ENCODE measurements around the gene S100A7.
"Not testable (repeated sequence)": the region's sequence is repeated elsewhere in the genome, so short reads cannot be mapped to it uniquely, and the experiment has no call there.

Gene S100A7

GRCh38 chr1:153431002-153431401 lies 29.4 kb downstream of the S100A7 start:
- no peak for DNase-seq (ENCODE audit: low read depth in 3 of 3)

- DNase-seq (ENCODE audit: low read depth in 3 of 3): no peak
Measured at GRCh38 chr1:153430561-153430960, 29.9 kb downstream of the S100A7 start.

- no peak for DNase-seq (ENCODE audit: low read depth in 3 of 3)
Measured at GRCh38 chr1:153430166-153430553, 30.3 kb downstream of the S100A7 start.

GRCh38 chr1:153429266-153430165 lies 30.9 kb downstream of the S100A7 start:
- no peak for DNase-seq (ENCODE audit: low read depth in 3 of 3)

- no peak for DNase-seq (ENCODE audit: low read depth in 3 of 3)
Measured at GRCh38 chr1:153428791-153429190, 31.7 kb downstream of the S100A7 start.

- DNase-seq (ENCODE audit: low read depth in 3 of 3): no peak
Measured at GRCh38 chr1:153428073-153428638, 32.3 kb downstream of the S100A7 start.

- no peak for DNase-seq (ENCODE audit: low read depth in 3 of 3)
Measured at GRCh38 chr1:153426809-153427208, 33.6 kb downstream of the S100A7 start.

- DNase-seq (ENCODE audit: low read depth in 3 of 3): peak; percentile 27 to 63 (median 35)
Measured at GRCh38 chr1:153422450-153423068, 37.9 kb downstream of the S100A7 start.

GRCh38 chr1:153420306-153420705 lies 40.1 kb downstream of the S100A7 start:
- DNase-seq (ENCODE audit: low read depth in 3 of 3): no peak

- DNase-seq (ENCODE audit: low read depth in 3 of 3): not testable (repeated sequence)
Measured at GRCh38 chr1:153419436-153419793, 41.0 kb downstream of the S100A7 start.

- not testable (repeated sequence) for DNase-seq (ENCODE audit: low read depth in 3 of 3)
Measured at GRCh38 chr1:153418758-153419435, 41.6 kb downstream of the S100A7 start.

GRCh38 chr1:153417136-153417888 lies 43.1 kb downstream of the S100A7 start:
- DNase-seq (ENCODE audit: low read depth in 3 of 3): no peak

GRCh38 chr1:153415850-153416570 lies 44.4 kb downstream of the S100A7 start, which contains the start of gene S100A7A:
TSS of gene S100A7A (plus strand) at chr1:153416520. CDS start at chr1:153418083, 1,563 bp downstream.
- no peak for DNase-seq (ENCODE audit: low read depth in 3 of 3)

GRCh38 chr1:153413961-153414360 lies 46.5 kb downstream of the S100A7 start:
- DNase-seq (ENCODE audit: low read depth in 3 of 3): not testable (repeated sequence)
